ENCODE results near the gene C1orf94. TPM values are rescaled to one million over a fixed set of nuclear protein-coding genes. Genes with fewer than 3 reads are reported as not detected.

The C1orf94 gene
- total and polyA plus RNA-seq, 2 of the 4 experiments (the other 2 are of a cell fraction) = not detected

DNA sequence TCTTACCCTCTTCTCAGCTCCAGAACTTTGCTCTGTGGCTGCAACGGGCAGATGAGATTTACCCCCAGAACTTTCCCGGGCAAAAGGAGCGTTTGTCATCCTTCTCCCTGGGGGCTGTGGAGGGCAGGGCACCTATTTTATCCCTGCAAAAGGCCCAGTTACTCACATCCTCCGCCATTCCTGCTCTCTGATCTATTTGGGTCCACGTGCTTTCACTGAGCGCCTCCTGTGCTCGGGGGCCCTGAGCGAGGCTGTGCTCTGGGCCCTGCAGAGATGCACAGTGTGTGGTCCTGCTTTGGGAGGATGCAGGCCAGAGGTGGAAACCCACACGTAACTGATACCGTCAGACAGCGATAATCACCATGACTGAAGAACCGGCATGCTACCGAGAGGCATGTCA, 9.3 kb upstream of the C1orf94 start:
- Histone ChIP-seq H4K91ac (ENCODE audit: insufficient read depth, low read depth, low read length) (no peak overlapping the region), H3K9me1 (ENCODE audit: insufficient read depth, low read length) (no peaks in the 10 kb centered on the region), H2BK15ac (ENCODE audit: low read depth, low read length) (no peak overlapping the region), H3K4ac (ENCODE audit: low read depth, low read length) (no peak overlapping the region), H3K14ac (replicated peaks; ENCODE audit: low read depth, low read length) (no peak overlapping the region), H2AK9ac (replicated peaks; ENCODE audit: low read depth, low read length, poor library complexity) (no peak overlapping the region), H3K56ac (ENCODE audit: extremely low read depth, insufficient read depth, low read length) (no peak overlapping the region), H3K36me3 (ENCODE audit: control insufficient read depth, insufficient read depth, low read length) (no peaks in the 10 kb centered on the region), H3K23ac (ENCODE audit: low read depth, low read length) (no peak overlapping the region), H3K27ac (ENCODE audit: insufficient read depth, low read length) (no peak overlapping the region), H2AK5ac (ENCODE audit: low read depth, low read length) (no peak overlapping the region), H2BK20ac (ENCODE audit: low read depth, low read length) (no peak overlapping the region), H3K27me3 (ENCODE audit: control insufficient read depth, insufficient read depth, low read length) (peaks cover 15% of the 10 kb centered on the region), H3K4me3 (ENCODE audit: insufficient read depth, low read depth, low read length) (no peak overlapping the region), H3K9ac (ENCODE audit: low read depth, low read length) (no peak overlapping the region), H4K8ac (ENCODE audit: low read depth in 2 of 2, low read length in 2 of 2) (no peak overlapping the region), H4K20me1 (ENCODE audit: insufficient read depth, low read length) (no peaks in the 10 kb centered on the region), H2BK120ac (ENCODE audit: low read depth, low read length) (no peak overlapping the region), H2AFZ (replicated peaks; ENCODE audit: low read length, poor library complexity) (no peak overlapping the region), H4K5ac (ENCODE audit: low read depth, low read length) (no peak overlapping the region), H3K79me1 (ENCODE audit: low read depth in 1 of 2, low read length in 2 of 2) (no peaks in the 10 kb centered on the region), H3K9me3 (ENCODE audit: control insufficient read depth, insufficient read depth, low read length) (no peaks in the 10 kb centered on the region), H3K4me1 (ENCODE audit: control insufficient read depth, insufficient read depth, low read length) (no peaks in the 10 kb centered on the region; the same call in 1 of the 2 replicates), H3K18ac (ENCODE audit: low read depth, low read length) (no peak overlapping the region), H2BK5ac (ENCODE audit: low read depth, low read length, poor library complexity, severe bottlenecking) (no peak overlapping the region), H3K4me2 (ENCODE audit: low read depth, low read length) (no peak overlapping the region)
- TF ChIP-seq MAZ (IDR thresholded peaks at IDR 0.05; ENCODE audit: borderline replicate concordance, low read depth, low read length) (no peak), SMC3 (IDR thresholded peaks at IDR 0.05; ENCODE audit: low read depth, low read length) (no peak), MAFK (IDR thresholded peaks at IDR 0.05; ENCODE audit: low read depth, low read length) (no peak), BHLHE40 (IDR thresholded peaks at IDR 0.05; ENCODE audit: low read depth, low read length) (no peak), CHD1 (IDR thresholded peaks at IDR 0.05; ENCODE audit: low read depth, low read length) (no peak), RAD21 (IDR thresholded peaks at IDR 0.05; ENCODE audit: low read length) (no peak), FOS (IDR thresholded peaks at IDR 0.05; ENCODE audit: low read depth, low read length) (no peak), MXI1 (IDR thresholded peaks at IDR 0.05; ENCODE audit: borderline replicate concordance, low read depth, low read length) (no peak)
- TF ChIP-seq, protein P1, sequence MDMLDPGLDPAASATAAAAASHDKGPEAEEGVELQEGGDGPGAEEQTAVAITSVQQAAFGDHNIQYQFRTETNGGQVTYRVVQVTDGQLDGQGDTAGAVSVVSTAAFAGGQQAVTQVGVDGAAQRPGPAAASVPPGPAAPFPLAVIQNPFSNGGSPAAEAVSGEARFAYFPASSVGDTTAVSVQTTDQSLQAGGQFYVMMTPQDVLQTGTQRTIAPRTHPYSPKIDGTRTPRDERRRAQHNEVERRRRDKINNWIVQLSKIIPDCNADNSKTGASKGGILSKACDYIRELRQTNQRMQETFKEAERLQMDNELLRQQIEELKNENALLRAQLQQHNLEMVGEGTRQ (IDR thresholded peaks at IDR 0.05; ENCODE audit: low read depth, low read length) = no peak
- ChIA-PET CTCF (no interaction called here), POLR2A (ENCODE audit: unreplicated experiment) (no interaction called here)
- in situ Hi-C loops (cut with MboI; ENCODE audit: low sequenced_read_pairs) = no loop called here
- no CpG with 5 or more reads among the region's 13 CpGs for WGBS, 2 experiments (ENCODE audit: extremely low coverage in 2 of 2, insufficient read length in 1 of 2)
- ATAC-seq (ENCODE audit: low read depth) = no peak
- intact Hi-C loops (cut with micrococcal nuclease) = no loop called here
- DNase-seq = no peak
- no TSS peak for BruUV-seq (replicated peaks)
- dilution Hi-C loops (cut with HindIII; ENCODE audit: low sequenced_read_pairs, unreplicated experiment) = no loop called here
